Heart left ventricle (tissue), 16 donors: Measurements from ENCODE around the gene LTA. TPM values are rescaled to one million over a fixed set of nuclear protein-coding genes. Genes with fewer than 3 reads are reported as not detected.

Experiments used
- ATAC-seq, 4 donors: fragments of 200-7000 bp; cut with Tn5 transposase; one replicate each; pipeline ENCODE4 v1.9.1; 2020 to 2022; ENCODE audit warnings: moderate library complexity in 4 of 4, mild to moderate bottlenecking in 3 of 4, moderate number of reproducible peaks in 1 of 4
- DNase-seq, 5 donors: peaks; one replicate each; pipeline ENCODE4 v3.0.0-alpha.2; 2020
- H3K27ac ChIP-seq, 12 donors: fragments of 200-600 bp; sonication (generic) in 4 of 12; one replicate each; pipeline versions ENCODE4 v1.5.0 to v1.8.0; 2016 to 2022; ENCODE audit warnings: mild to moderate bottlenecking in 2 of 12
- H3K27me3 ChIP-seq, 9 donors: fragments of 200-600 bp; sonication (generic) in 2 of 9; one replicate each; pipeline versions ENCODE4 v1.5.1 to v1.8.0; 2016 to 2022; ENCODE audit warnings: mild to moderate bottlenecking in 3 of 9
- H3K36me3 ChIP-seq, 9 donors: fragments of 200-600 bp; sonication (generic) in 2 of 9; one replicate each; pipeline versions ENCODE4 v1.5.0 to v1.8.0; 2018 to 2022; ENCODE audit warnings: mild to moderate bottlenecking in 2 of 9
- H3K4me1 ChIP-seq, 12 donors: fragments of 200-600 bp; sonication (generic) in 4 of 12; one replicate each; pipeline versions ENCODE4 v1.5.0 to v1.8.0; 2016 to 2022; ENCODE audit warnings: mild to moderate bottlenecking in 3 of 12
- H3K4me3 ChIP-seq, 12 donors: fragments of 200-600 bp; sonication (generic) in 4 of 12; one replicate each; pipeline versions ENCODE4 v1.5.0 to v1.8.0; 2017 to 2022; ENCODE audit warnings: mild to moderate bottlenecking in 9 of 12, moderate library complexity in 4 of 12
- H3K9me3 ChIP-seq, 12 donors: fragments of 200-600 bp; sonication (generic) in 4 of 12; one replicate each; pipeline versions ENCODE4 v1.5.0 to v1.8.0; 2016 to 2022; ENCODE audit warnings: mild to moderate bottlenecking in 1 of 12
- POLR2A ChIP-seq, 2 donors: fragments of 450-650 bp; IDR thresholded peaks; one replicate each; pipeline ENCODE4 v1.6.1; 2017; ENCODE audit warnings: antibody characterized with exemption in 2 of 2, mild to moderate bottlenecking in 2 of 2, moderate library complexity in 2 of 2
- WGBS, 4 donors: extraction: QIAGEN DNeasy Blood & Tissue Kit in 2 of 4; methylation state at CpG; one replicate each; pipeline versions ENCODE4 v1.1.5 to v1.1.7; 2013 to 2018; 5-methylcytosine and 5-hydroxymethylcytosine counted together
- intact Hi-C, 10 donors: fragments of 100-400 bp; cut with DNase I; formaldehyde crosslinking; loops; one replicate each; pipeline versions ENCODE4 v1.11.1 to v1.14.2; 2022
- polyA plus RNA-seq, 2 donors: library from polyadenylated mRNA; stranded (reverse); fragments of 200-250 nt; gene quantifications; one replicate each; pipeline ENCODE4 v1.2.3, GENCODE V29; 2013
- total RNA-seq, 9 donors: library from RNA; depleted of rRNA in 2 of 9; stranded (reverse); fragments of >200 nt in 2 of 9; fragmentation: NEBNext Ultra II Directional in 3 of 9; extraction: Animal tissue kit (Norgen Biotek cat#: 25700) in 3 of 9; gene quantifications; one replicate each; pipeline versions ENCODE4 v1.1.0 to v1.2.4, GENCODE V29; 2016 to 2023
- TF ChIP-seq, protein P1 (sequence below), 12 donors: fragments of 200-600 bp; sonication (generic) in 4 of 12; IDR thresholded peaks; one replicate each; pipeline versions ENCODE4 v1.5.0 to v1.8.0; 2018 to 2022; ENCODE audit warnings: antibody characterized with exemption in 12 of 12, mild to moderate bottlenecking in 5 of 12
- donor health status: ischemic (EF 13 %, LVEDD 7.1; RV severe dilation, severe dysfunction).
- donor health status: healthy with polysubstance abuse.
- donor health status: DM: no; HTN: yes; CAD: no.
- donor health status: DM: no; HTN: no; CAD: no.
- donor health status: ischemic (EF 25% LVEDD 6.9; RV normal size, moderate dysfunction).
- donor health status: ischemic (EF 25% LVEDD 5.7; RV mildly dilated, moderate dysfunction).
- donor health status: healthy.
- donor health status: DM: yes; HTN: yes; CAD: no.
- donor health status: ischemic (EF 35%, LVEDD 5.7; RV mildly dilated, moderate dysfunction).
- donor health status: nonischemic (EF 11% LVEDD 7.7; RV severe dilation, severe dysfunction).
- donor health status: DM: yes; HTN: yes; CAD: no.
- donor health status: PGD.
- donor health status: ischemic (EF 29% LVEDD 5.4; RV normal size, mild dysfunction).
- donor health status: nonischemic (EF 23%, LVEDD 6.1; RV moderate dilation, normal function).

The LTA gene
- total and polyA plus RNA-seq, 11 donors: 0.07 to 0.64 (median 0.18) TPM; not detected in 8

DNA sequence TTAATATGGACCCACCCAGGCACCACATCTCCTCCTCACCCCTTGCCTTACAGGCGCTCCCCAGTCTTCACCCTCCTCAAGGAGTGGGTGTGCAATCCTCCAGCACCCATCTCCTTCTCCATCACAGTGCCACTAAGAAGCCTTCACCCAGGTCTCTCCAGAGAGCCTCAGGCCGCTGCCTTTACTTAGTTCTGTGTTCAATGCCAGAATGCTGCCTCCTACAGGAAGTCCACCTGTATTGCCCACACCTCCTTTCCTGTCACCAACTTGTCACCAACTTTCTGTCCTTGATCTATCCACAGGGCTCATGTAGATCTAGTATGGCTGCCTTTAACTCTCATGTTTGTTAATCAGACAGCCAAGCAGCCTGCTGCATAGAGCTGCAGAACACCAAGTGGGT lies 13.4 kb downstream of the LTA start:
- intact Hi-C loops: no loop called here
- Histone ChIP-seq H3K36me3 (no peaks in the 10 kb centered on the region), H3K9me3 (no peaks in the 10 kb centered on the region), H3K27me3 (no peaks in the 10 kb centered on the region), H3K4me1 (peaks cover 0 to 79% (median 14%) of the 10 kb centered on the region in 12 donors), H3K4me3 (no peak overlapping the region), H3K27ac (peak overlapping the region in 5 of 12 donors; percentile 1 to 86 (median 20))
- ATAC-seq (no peak), DNase-seq (no peak)
- 65 to 77% (median 72%) methylated on average over 2 of the region's 2 CpGs for WGBS, 4 donors
- TF ChIP-seq POLR2A (IDR thresholded peaks at IDR 0.05): no peak
- TF ChIP-seq, protein P1, sequence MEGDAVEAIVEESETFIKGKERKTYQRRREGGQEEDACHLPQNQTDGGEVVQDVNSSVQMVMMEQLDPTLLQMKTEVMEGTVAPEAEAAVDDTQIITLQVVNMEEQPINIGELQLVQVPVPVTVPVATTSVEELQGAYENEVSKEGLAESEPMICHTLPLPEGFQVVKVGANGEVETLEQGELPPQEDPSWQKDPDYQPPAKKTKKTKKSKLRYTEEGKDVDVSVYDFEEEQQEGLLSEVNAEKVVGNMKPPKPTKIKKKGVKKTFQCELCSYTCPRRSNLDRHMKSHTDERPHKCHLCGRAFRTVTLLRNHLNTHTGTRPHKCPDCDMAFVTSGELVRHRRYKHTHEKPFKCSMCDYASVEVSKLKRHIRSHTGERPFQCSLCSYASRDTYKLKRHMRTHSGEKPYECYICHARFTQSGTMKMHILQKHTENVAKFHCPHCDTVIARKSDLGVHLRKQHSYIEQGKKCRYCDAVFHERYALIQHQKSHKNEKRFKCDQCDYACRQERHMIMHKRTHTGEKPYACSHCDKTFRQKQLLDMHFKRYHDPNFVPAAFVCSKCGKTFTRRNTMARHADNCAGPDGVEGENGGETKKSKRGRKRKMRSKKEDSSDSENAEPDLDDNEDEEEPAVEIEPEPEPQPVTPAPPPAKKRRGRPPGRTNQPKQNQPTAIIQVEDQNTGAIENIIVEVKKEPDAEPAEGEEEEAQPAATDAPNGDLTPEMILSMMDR (IDR thresholded peaks at IDR 0.05): peak in 3 of 12 donors; percentile 5 to 29 (median 14)

DNA sequence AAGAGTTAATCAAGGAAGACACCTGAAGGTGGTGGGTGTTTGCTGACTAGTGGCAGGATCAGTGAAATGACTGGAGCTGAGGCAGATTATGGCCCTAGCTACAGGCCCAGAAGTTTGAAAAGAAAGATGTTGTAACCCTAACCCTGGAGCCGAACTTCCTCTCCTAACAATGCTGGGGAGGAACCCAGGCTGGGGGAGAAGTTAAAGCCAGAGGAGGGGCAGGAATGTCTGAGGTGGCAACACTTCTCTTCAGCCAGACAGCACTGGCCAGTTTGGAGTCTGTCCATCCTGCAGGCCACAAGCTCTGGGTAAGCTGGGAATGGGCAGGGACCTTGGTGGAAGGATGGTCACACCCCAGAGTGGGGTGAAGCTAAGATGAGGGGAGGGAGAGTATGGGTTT lies 13.9 kb downstream of the LTA start, which contains the start of gene LST1:
TSS of gene LST1 (plus strand) at position 270 of the 400 bp plus-strand sequence. CDS start 1,023 bp downstream, outside the sequence.
- H3K4me3 ChIP-seq: peak within 1 kb of the TSS in 4 of 12 donors; percentile 4 to 58 (median 18)
- TF ChIP-seq POLR2A (IDR thresholded peaks at IDR 0.05): no peak
- TF ChIP-seq, protein P1 (IDR thresholded peaks at IDR 0.05): no peak
- H3K27me3 ChIP-seq: no peaks in the 10 kb centered on the region
- no peaks in the 10 kb centered on the region for H3K36me3 ChIP-seq
- DNase-seq (peak in 3 of 5 donors; percentile 36 to 56 (median 40)), ATAC-seq (peak in 3 of 4 donors; percentile 35 to 60 (median 44))
- intact Hi-C loops: no loop called here
- H3K4me1 ChIP-seq: peaks cover 0 to 76% (median 11%) of the 10 kb centered on the region in 12 donors
- H3K27ac ChIP-seq: peak within 1 kb of the TSS in 5 of 12 donors; percentile 3 to 86 (median 38)
- H3K9me3 ChIP-seq: no peaks in the 10 kb centered on the region
- 50 to 65% (median 56%) methylated on average over 1 of the region's 1 CpG for WGBS, 4 donors

- no peaks in the 10 kb centered on the region for H3K27me3 ChIP-seq
- peak overlapping the region in 4 of 12 donors; percentile 4 to 58 (median 18) for H3K4me3 ChIP-seq
- H3K36me3 ChIP-seq: no peaks in the 10 kb centered on the region
- DNase-seq: peak in 1 of 5 donors; percentile 38
- H3K27ac ChIP-seq: peak overlapping the region in 4 of 12 donors; percentile 30 to 86 (median 37)
- TF ChIP-seq, protein P1 (IDR thresholded peaks at IDR 0.05): no peak
- no peak for TF ChIP-seq POLR2A (IDR thresholded peaks at IDR 0.05)
- intact Hi-C loops: no loop called here
- no peaks in the 10 kb centered on the region for H3K9me3 ChIP-seq
- peaks cover 0 to 72% (median 7%) of the 10 kb centered on the region in 12 donors for H3K4me1 ChIP-seq
- 52 to 69% (median 66%) methylated on average over 5 to 9 of the region's 9 CpGs for WGBS, 4 donors
- ATAC-seq: peak in 3 of 4 donors; percentile 53 to 68 (median 67)
These were observed 14.7 kb downstream of the LTA start for GRCh38 chr6:31586599-31587281.
